Suppressor macrophage (primary cell): ENCODE results near the gene SUN1.

ENCODE experiments used
- DNase-seq, 4 experiments: peaks; one replicate each; pipeline ENCODE4 v3.0.0-alpha.2; 2020 to 2022

Gene SUN1

GRCh38 chr7:908591-909357 is 76.5 kb downstream of the SUN1 start:
- DNase-seq: peak; percentile 58 to 78 (median 68)

- peak; percentile 94 to 98 (median 96) for DNase-seq
Observed at GRCh38 chr7:909358-910329, 77.4 kb downstream of the SUN1 start.

GRCh38 chr7:910441-910861 is 78.2 kb downstream of the SUN1 start:
- DNase-seq: no peak

- DNase-seq: no peak
Observed at GRCh38 chr7:910931-911431, 78.7 kb downstream of the SUN1 start.

- no peak for DNase-seq
Observed at GRCh38 chr7:911791-912480, 79.7 kb downstream of the SUN1 start.

- no peak for DNase-seq
Observed at GRCh38 chr7:913736-914520, 81.7 kb downstream of the SUN1 start.

GRCh38 chr7:914521-915194 is 82.4 kb downstream of the SUN1 start:
- no peak for DNase-seq

- DNase-seq: no peak
Observed at GRCh38 chr7:915291-916218, 83.3 kb downstream of the SUN1 start.

- DNase-seq: no peak
Observed at GRCh38 chr7:916291-916941, 84.1 kb downstream of the SUN1 start.

- no peak for DNase-seq
Observed at GRCh38 chr7:917255-918117, 85.2 kb downstream of the SUN1 start.

GRCh38 chr7:918118-918425 is 85.8 kb downstream of the SUN1 start:
- no peak for DNase-seq

GRCh38 chr7:918441-919113 is 86.3 kb downstream of the SUN1 start:
- no peak for DNase-seq

- DNase-seq: no peak
Observed at GRCh38 chr7:919114-919442, 86.8 kb downstream of the SUN1 start.

GRCh38 chr7:919924-920341 is 87.7 kb downstream of the SUN1 start:
- DNase-seq: no peak

- no peak for DNase-seq
Observed at GRCh38 chr7:920351-921070, 88.2 kb downstream of the SUN1 start.

GRCh38 chr7:921071-921461 is 88.8 kb downstream of the SUN1 start:
- DNase-seq: no peak

- DNase-seq: no peak
Observed at GRCh38 chr7:921581-922333, 89.5 kb downstream of the SUN1 start.
